DMS153 treated with DMSO at 0.1 percent for 48 hours (cell line): ENCODE data around the gene DNAJB1.

ENCODE experiments used
- DNase-seq: peaks from one replicate; lab custom pipeline; 2025; ENCODE audit not compliant: unreplicated experiment; lab: John Stamatoyannopoulos, UW

DNAJB1 gene

DNA sequence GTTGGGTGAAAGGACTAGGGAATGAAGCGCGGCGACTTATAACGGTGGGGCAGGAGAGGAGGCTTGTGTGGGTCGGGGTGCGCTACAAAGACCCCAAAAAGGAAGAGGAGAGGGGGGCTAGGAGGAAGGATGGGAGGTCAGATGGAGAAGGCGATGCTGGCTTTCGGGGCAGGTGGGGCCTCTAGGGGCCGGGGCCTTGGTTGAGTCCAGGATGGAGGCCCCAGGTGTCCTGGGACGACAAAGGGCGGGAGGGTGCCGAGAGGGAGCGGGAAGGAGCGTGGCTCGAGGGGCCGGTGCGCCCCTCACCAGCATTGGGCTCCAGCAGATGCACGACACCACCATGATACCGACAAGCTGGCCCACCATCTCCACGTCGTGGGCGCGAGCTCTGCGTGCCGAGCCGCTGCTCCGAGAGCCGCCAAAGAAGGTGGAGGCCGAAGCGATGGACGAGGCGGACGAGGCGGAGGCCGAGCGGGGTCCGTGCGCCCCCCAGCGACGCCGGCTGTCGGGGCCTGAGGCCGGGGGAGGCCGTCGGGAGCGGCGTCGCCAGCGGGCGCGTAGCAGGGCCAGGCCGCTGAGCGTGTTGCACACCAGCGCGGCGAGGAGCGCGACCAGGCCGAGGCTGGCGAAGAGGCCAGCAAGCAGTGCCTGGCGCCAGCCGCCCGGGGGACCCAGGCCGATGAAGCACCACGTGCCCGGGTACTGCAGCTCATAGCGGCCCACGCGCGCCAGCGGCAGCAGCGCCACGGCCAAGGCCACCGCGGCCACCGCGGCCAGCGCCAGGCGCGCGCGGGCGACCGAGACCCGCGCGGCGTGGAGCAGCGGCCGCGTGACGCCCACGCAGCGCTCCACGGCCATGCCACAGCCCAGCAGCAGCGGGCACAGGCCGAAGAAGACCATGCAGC, 44.9 kb downstream of the DNAJB1 start:
- no peak for DNase-seq

DNA sequence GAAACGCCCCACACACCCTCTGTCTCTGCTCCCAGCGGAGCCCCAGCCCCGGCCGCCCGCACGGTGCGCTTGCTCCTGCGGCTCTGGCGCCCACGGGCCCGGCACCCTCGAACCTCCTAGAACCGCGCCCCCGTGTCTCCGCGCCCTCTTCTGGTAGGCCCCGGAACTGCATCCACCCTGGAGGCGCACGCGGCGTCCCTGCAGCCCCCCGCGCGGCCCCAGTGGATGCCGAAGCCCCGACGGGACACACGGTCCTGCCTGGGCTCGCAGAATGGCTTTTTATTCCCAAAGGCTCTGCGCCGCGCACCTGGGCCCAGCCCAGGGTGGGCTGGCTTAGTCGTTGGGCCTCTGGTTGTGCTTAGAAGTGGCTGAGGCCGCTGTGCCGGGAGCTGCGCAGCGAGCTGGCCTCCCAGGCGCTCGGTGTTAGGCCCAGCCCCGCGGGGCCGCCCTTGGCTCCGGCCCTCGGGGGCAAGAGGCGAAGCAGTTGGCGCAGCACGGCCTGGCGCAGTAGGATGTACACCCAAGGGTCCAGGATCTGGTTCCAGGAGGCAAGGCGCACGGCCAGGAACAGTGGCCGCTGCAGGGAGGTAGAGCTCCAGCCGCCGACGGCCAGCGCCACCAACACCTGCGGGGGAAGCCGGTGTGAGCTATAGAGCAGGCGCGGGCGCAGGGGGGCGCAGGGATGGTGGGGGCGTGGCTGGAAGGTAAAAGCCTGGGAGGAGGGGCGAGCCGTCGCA, 45.8 kb downstream of the DNAJB1 start:
- peak; percentile 40 for DNase-seq

DNA sequence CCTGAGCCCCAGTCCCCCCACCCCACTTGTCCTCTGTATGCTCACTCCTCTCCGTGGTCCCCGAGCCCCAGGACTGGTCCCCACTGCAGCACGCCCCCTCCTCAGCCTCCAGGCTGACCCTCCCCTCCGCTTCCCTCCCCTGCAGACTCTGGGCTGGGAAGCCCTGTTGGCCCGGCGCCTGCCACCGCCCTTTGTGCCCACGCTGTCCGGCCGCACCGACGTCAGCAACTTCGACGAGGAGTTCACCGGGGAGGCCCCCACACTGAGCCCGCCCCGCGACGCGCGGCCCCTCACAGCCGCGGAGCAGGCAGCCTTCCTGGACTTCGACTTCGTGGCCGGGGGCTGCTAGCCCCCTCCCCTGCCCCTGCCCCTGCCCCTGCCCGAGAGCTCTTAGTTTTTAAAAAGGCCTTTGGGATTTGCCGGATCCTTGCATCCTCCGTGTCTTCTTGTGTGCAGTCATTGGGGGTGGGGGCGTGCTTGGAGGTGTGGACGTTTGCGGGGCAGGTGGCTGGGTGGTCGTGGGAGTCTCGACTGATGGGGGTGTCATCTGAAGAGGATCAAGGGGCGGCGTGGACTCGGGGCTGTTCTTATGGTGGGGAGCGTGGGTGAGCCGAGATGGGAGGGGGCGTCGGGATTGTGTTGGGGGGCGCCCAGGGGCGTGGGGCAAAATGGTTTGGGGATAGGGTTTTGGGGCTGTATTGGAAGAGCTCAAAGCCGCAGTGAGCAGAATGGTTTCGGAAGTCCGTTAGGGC, 46.6 kb downstream of the DNAJB1 start:
- DNase-seq = no peak

DNA sequence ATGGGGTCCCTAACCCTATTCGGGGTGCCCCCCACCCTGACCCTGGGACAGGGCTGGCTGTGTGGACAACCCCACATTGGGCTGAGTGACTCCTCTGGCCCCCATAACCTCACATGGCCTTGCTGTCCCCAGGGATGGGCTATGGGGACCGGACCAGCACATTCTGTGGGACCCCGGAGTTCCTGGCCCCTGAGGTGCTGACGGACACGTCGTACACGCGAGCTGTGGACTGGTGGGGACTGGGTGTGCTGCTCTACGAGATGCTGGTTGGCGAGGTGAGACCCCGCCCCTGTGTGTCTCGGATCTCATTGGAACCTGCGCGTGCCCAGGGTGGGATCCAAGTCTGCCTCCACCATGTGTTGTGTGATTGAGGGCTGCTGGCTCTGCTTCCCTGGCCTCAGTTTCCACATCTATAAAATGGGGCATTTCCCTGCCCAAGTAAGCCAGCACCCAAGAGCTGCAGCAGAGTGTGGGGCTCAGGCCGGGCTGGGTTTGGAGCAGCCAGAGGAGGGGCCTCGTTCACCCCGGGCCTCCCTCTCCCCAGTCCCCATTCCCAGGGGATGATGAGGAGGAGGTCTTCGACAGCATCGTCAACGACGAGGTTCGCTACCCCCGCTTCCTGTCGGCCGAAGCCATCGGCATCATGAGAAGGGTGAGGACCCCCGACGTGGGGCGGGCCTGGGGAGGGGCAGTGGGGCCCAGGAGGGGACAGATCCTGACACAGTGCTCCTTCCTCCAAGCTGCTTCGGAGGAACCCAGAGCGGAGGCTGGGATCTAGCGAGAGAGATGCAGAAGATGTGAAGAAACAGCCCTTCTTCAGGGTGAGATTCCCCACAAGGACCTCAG, 47.9 kb downstream of the DNAJB1 start:
- DNase-seq = no peak

DNA sequence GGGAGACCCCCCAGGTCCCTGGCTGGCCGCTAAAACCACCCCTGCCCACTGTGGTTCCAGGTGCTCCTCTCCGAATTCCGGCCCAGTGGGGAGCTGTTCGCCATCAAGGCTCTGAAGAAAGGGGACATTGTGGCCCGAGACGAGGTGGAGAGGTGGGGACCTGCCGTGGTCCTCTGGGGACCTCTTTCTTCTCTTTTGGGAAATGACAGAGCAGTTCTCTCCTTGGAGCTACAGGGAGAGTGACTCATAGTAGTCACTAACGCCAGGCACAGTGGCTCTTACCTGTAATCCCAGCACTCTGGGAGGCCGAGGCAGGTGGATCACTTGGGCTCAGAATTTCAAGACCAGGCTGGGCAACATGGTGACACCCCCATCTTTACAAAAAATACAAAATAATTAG, 50.4 kb downstream of the DNAJB1 start:
- no peak for DNase-seq

DNA sequence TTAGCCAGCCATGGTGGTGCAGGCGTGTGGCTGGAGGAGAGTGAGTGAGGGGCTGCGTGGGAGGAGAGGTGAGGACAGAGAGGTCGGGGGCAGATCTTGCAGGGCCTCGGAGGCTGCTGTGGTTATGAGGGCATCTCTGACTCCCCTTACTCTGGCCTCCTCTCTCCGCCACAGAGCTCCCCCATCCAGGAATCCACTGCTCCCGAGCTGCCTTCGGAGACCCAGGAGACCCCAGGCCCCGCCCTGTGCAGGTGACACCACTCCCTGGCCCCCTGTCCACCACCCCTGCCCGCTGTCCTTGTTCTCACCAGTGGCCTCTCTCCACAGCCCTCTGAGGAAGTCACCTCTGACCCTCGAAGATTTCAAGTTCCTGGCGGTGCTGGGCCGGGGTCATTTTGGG, 50.8 kb downstream of the DNAJB1 start:
- no peak for DNase-seq
